GM20000 (cell line): Measurements from ENCODE around the gene DGKI.

ENCODE experiments used
- DNase-seq: peaks from one replicate; pipeline ENCODE4 v3.0.0; 2012; ENCODE audit warnings: low spot score
- TF ChIP-seq, protein P1 (sequence below): IDR thresholded peaks from 2 replicates; pipeline ENCODE4 v1.5.1; 2012; ENCODE audit warnings: mild to moderate bottlenecking, control low read depth; ENCODE audit errors: extremely low read depth, missing control alignments

The DGKI gene

DNA sequence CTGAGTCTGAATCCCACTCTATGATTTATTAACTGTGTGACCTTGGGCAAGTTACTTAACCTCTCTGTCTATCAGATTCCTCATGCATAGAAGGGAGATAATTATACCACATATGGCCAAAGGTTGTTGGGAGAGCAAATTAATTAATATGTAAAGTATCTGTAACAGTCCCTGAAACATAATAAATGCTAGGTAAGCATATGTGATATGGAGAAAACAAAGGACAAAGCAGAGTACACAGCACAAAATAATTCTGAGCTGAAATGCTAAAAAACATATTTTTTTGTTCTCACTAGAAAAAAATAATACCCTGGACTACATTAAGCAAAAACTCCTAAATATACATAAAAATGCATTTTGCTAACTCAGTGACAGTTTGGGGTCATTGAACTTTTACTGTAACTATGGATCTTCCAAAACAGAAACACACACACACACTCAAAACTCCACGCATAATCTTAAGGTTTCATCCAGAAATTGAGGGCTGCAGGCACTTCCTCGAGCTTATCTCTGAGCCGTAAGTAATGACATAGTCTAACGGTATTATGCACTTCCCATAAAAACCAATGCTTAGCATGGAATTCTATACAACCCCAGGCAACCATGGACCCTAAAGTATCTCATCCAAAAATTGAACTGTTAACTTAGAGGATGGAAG lies 301.6 kb downstream of the DGKI start:
- DNase-seq, result no peak
- TF ChIP-seq, protein P1, sequence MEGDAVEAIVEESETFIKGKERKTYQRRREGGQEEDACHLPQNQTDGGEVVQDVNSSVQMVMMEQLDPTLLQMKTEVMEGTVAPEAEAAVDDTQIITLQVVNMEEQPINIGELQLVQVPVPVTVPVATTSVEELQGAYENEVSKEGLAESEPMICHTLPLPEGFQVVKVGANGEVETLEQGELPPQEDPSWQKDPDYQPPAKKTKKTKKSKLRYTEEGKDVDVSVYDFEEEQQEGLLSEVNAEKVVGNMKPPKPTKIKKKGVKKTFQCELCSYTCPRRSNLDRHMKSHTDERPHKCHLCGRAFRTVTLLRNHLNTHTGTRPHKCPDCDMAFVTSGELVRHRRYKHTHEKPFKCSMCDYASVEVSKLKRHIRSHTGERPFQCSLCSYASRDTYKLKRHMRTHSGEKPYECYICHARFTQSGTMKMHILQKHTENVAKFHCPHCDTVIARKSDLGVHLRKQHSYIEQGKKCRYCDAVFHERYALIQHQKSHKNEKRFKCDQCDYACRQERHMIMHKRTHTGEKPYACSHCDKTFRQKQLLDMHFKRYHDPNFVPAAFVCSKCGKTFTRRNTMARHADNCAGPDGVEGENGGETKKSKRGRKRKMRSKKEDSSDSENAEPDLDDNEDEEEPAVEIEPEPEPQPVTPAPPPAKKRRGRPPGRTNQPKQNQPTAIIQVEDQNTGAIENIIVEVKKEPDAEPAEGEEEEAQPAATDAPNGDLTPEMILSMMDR, result no peak

DNA sequence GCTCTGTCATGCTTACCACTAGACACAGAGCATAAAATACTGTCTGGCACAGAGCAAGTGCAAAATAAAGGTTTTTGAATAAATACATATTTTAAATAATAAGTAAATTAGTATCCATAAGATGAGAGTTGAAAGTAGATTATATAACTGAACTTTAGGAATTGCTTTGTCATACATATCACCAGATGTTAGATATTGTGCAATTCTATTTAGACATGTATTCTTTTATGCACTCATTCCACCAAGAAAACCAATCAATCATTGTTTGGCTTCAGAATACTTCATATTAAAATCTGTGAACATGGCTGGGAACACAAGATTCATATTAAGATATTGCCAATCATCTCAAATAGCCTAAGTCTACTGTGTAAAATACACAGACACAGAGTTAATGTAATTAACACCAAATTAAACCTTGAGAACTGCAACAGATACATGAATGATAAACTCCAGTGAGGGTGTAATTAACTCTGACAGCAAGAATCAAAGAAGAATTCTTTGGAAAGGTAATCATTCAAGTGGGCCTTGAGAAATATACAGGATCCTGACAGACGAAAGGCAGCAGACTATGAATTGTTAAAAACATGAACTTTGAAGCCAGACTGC lies 302.2 kb downstream of the DGKI start:
- TF ChIP-seq, protein P1, result no peak
- DNase-seq, result no peak

DNA sequence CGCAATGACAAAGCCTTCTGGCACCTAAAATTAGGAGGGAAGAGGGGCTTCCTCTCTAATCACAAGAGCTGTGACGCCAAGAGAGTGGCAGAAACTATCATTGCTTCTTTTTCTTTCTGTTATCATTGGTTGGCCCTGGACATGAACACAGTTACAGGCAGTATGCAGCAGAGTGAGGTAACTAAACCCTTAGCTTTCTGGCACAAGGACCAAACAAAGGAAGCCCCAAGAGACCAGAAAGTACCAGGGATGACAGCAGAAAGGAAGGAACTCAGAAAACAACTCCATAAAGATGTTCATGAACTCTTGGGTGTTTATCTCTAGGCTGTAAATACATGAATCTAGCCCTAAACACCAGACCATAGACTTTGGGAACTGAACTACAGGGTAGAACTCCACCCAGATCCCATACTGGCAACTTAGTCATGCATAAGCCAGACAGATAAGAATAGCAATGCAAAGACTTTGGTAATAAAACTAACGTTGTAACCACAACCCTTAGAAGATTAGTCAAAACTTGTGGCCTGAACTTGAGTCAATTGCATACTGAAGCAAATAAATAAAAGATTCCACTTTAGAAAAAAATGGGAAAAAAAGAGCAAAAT lies 307.6 kb downstream of the DGKI start:
- TF ChIP-seq, protein P1, result no peak
- DNase-seq, result no peak

DNA sequence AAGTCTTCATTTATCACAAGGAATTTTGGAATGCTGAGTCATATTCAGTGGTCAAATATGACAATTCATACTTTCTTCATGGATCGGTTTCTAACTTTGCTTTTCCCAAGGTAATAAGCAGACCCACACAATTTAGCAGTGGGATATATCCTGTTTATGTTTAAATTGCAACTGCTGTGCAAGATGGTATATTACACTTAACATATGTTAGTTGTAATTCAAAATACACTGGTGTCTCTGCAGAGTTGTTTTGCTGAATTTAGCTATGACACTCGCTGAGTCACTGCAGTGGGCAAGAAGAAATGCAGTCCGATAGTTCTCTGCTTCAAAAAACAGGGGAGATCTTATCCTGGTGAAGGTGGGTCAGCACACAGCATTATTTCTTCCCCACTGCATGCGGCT lies 308.4 kb downstream of the DGKI start:
- DNase-seq, result no peak
- TF ChIP-seq, protein P1, result no peak

DNA sequence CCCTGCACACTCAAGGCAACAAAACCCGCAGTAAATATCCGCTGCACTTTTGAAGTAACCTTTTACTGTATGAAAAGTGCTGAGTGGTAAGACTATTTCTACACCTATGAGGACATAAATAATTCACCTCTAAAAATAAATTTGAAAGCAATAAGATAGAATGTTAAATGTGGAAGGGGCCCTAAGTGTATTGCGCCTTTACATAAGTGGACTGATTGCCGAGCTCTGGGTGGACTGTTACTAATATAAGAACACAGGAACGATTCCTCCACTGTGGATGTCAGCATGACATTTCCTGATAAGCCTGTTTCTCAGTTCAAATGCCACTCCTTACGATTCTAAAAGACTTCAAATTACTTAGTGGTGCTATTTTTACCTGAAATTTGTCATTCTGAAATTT lies 311.2 kb downstream of the DGKI start:
- no peak for DNase-seq
- TF ChIP-seq, protein P1, result no peak

DNA sequence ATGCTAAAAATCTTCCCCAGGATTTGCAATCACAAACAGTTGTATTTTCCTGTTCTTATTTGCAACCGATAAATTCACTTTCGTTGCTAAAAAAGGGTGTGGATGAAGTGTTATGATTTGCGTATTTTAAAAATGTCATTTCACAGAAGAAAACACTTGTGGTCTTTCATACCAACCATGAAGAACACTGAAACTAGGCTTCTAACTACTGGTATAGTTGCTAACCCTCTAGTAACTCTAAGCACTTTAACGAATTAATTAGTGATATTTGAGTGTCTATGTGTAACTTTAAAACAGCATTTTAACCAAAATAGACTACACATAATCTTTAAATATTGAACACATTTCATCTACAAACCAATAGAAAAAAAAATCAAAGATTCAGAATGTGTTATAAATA lies 315.1 kb downstream of the DGKI start:
- TF ChIP-seq, protein P1, result no peak
- DNase-seq, result no peak

DNA sequence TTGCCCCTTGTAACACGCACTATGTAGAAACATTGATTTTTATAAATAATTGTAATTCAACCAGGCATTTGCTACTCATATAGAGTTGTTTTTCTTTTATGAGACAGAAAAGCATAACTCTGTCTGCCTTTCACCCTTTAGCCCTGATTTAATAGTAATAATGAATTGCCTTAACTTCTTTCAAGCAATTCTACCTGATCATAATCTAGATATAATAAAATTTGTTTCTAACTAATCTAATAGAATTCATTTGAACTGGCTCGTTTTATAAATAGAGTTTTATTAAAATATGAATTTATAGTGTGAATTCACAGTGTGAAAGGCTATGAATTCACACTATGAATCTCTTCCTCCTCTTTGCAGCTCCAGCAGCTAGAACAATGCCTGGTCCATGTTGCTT lies 319.1 kb downstream of the DGKI start:
- DNase-seq, result no peak
- TF ChIP-seq, protein P1, result no peak
